Measurements from ENCODE around the gene TIGD7. TPM values are rescaled to one million over a fixed set of nuclear protein-coding genes. Genes with fewer than 3 reads are reported as not detected.

TIGD7 gene
- 10 to 100 TPM in 1 of 3 donors, 1 to 10 TPM in 2; 5.2 to 11.4 (median 7.0) TPM for total RNA-seq

GRCh38 chr16:3305109-3306068 is at the start of gene TIGD7, which contains the start of gene ZNF75A:
Gene TIGD7 (minus strand): TSS chr16:3305430. CDS start chr16:3300614, 4,816 bp downstream.
Gene ZNF75A (plus strand): TSS chr16:3305497. CDS start chr16:3308429, 2,932 bp downstream.
- H3K27ac ChIP-seq, result peak within 1 kb of the TSS; percentile 90 to 92

GRCh38 chr16:3349175-3349574 is 43.9 kb upstream of the TIGD7 start:
- no peak for TF ChIP-seq CTCF (IDR thresholded peaks at IDR 0.05)
- intact Hi-C loops (cut with DNase I; ENCODE audit: low total_unique reads), result no loop called here
- Histone ChIP-seq H3K36me3 (no peaks in the 10 kb centered on the region), H3K27ac (no peak overlapping the region), H3K4me1 (no peaks in the 10 kb centered on the region), H3K4me3 (no peak overlapping the region), H3K27me3 (no peaks in the 10 kb centered on the region), H3K9me3 (peaks cover 0 to 7% of the 10 kb centered on the region in 2 donors)
- no peak for DNase-seq (ENCODE audit: low spot score in 2 of 2)

More at GRCh38 chr16:3305109-3306068, at the start of gene TIGD7, which contains the start of gene ZNF75A:
- no peaks in the 10 kb centered on the region for H3K27me3 ChIP-seq
- H3K36me3 ChIP-seq, result peaks cover 10% of the 10 kb centered on the region
- peaks cover 77 to 89% of the 10 kb centered on the region in 2 donors for H3K9me3 ChIP-seq
- intact Hi-C loops (cut with DNase I; ENCODE audit: low total_unique reads), result no loop called here
- DNase-seq (ENCODE audit: low spot score in 2 of 2), result peak; percentile 71 to 79
- H3K4me3 ChIP-seq, result peak within 1 kb of the TSS; percentile 63 to 85 (median 84)
- no peaks in the 10 kb centered on the region for H3K4me1 ChIP-seq
- TF ChIP-seq CTCF (IDR thresholded peaks at IDR 0.05) (peak; percentile 9 to 21 (median 13)), POLR2A (IDR thresholded peaks at IDR 0.05) (peak; percentile 88), POLR2AphosphoS5 (IDR thresholded peaks at IDR 0.05) (peak; percentile 83 to 96 (median 91))

GRCh38 chr16:3348547-3349167 is 43.4 kb upstream of the TIGD7 start:
- peaks cover 0 to 7% of the 10 kb centered on the region in 2 donors for H3K9me3 ChIP-seq
- no peak overlapping the region for H3K4me3 ChIP-seq
- no peaks in the 10 kb centered on the region for H3K4me1 ChIP-seq
- intact Hi-C loops (cut with DNase I; ENCODE audit: low total_unique reads), result no loop called here
- TF ChIP-seq POLR2A (IDR thresholded peaks at IDR 0.05), result no peak
- no peak overlapping the region for H3K27ac ChIP-seq
- no peaks in the 10 kb centered on the region for H3K36me3 ChIP-seq
- H3K27me3 ChIP-seq, result no peaks in the 10 kb centered on the region
- no peak for DNase-seq (ENCODE audit: low spot score in 2 of 2)

- Histone ChIP-seq H3K4me3 (no peak overlapping the region), H3K9me3 (peaks cover 0 to 7% of the 10 kb centered on the region in 2 donors), H3K27ac (no peak overlapping the region), H3K4me1 (no peaks in the 10 kb centered on the region), H3K27me3 (no peaks in the 10 kb centered on the region), H3K36me3 (no peaks in the 10 kb centered on the region)
- intact Hi-C loops (cut with DNase I; ENCODE audit: low total_unique reads), result no loop called here
- TF ChIP-seq POLR2A (IDR thresholded peaks at IDR 0.05), result no peak
- no peak for DNase-seq (ENCODE audit: low spot score in 2 of 2)
Observed at GRCh38 chr16:3347586-3347985, 42.4 kb upstream of the TIGD7 start.

- no peak for DNase-seq (ENCODE audit: low spot score in 2 of 2)
- Histone ChIP-seq H3K27me3 (no peaks in the 10 kb centered on the region), H3K4me3 (no peak overlapping the region), H3K36me3 (no peaks in the 10 kb centered on the region), H3K4me1 (no peaks in the 10 kb centered on the region), H3K27ac (no peak overlapping the region), H3K9me3 (peaks cover 0 to 3% of the 10 kb centered on the region in 2 donors)
- TF ChIP-seq POLR2A (IDR thresholded peaks at IDR 0.05) (no peak), CTCF (IDR thresholded peaks at IDR 0.05) (no peak), POLR2AphosphoS5 (IDR thresholded peaks at IDR 0.05) (no peak)
- intact Hi-C loops (cut with DNase I; ENCODE audit: low total_unique reads), result no loop called here
Observed at GRCh38 chr16:3346041-3346440, 40.8 kb upstream of the TIGD7 start.

GRCh38 chr16:3328643-3329042 is 23.4 kb upstream of the TIGD7 start:
- H3K36me3 ChIP-seq, result no peaks in the 10 kb centered on the region
- H3K27me3 ChIP-seq, result no peaks in the 10 kb centered on the region
- H3K4me1 ChIP-seq, result no peaks in the 10 kb centered on the region
- TF ChIP-seq POLR2A (IDR thresholded peaks at IDR 0.05), result no peak
- TF ChIP-seq CTCF (IDR thresholded peaks at IDR 0.05), result no peak
- TF ChIP-seq POLR2AphosphoS5 (IDR thresholded peaks at IDR 0.05), result no peak
- no peak overlapping the region for H3K4me3 ChIP-seq
- H3K27ac ChIP-seq, result no peak overlapping the region
- intact Hi-C loops (cut with DNase I; ENCODE audit: low total_unique reads), result no loop called here
- DNase-seq (ENCODE audit: low spot score in 2 of 2), result no peak
- H3K9me3 ChIP-seq, result peaks cover 31 to 54% of the 10 kb centered on the region in 2 donors

Measured in breast epithelium (tissue), 4 donors.